ENCODE data around the gene FLT3.
"Not testable (repeated sequence)": the region's sequence is repeated elsewhere in the genome, so short reads cannot be mapped to it uniquely, and the experiment has no call there.

FLT3 gene

GRCh38 chr13:28099396-28100149 is 803 bp downstream of the FLT3 start:
- no peak for DNase-seq (ENCODE audit: low read depth, low spot score)

GRCh38 chr13:28097503-28097902 is 2.9 kb downstream of the FLT3 start:
- DNase-seq (ENCODE audit: low read depth, low spot score), result no peak

GRCh38 chr13:28094306-28094705 is 6.1 kb downstream of the FLT3 start:
- no peak for DNase-seq (ENCODE audit: low read depth, low spot score)

- DNase-seq (ENCODE audit: low read depth, low spot score), result no peak
Observed at GRCh38 chr13:28093881-28094280, 6.5 kb downstream of the FLT3 start.

- DNase-seq (ENCODE audit: low read depth, low spot score), result no peak
Observed at GRCh38 chr13:28092431-28092830, 7.9 kb downstream of the FLT3 start.

GRCh38 chr13:28089065-28089464 is 11.3 kb downstream of the FLT3 start:
- no peak for DNase-seq (ENCODE audit: low read depth, low spot score)

- DNase-seq (ENCODE audit: low read depth, low spot score), result not testable (repeated sequence)
Observed at GRCh38 chr13:28077820-28078219, 22.6 kb downstream of the FLT3 start.

- no peak for DNase-seq (ENCODE audit: low read depth, low spot score)
Observed at GRCh38 chr13:28077231-28077630, 23.1 kb downstream of the FLT3 start.

- DNase-seq (ENCODE audit: low read depth, low spot score), result no peak
Observed at GRCh38 chr13:28071424-28071823, 29.0 kb downstream of the FLT3 start.

GRCh38 chr13:28067491-28067890 is 32.9 kb downstream of the FLT3 start:
- no peak for DNase-seq (ENCODE audit: low read depth, low spot score)

GRCh38 chr13:28058866-28059613 is 41.3 kb downstream of the FLT3 start:
- DNase-seq (ENCODE audit: low read depth, low spot score), result no peak

GRCh38 chr13:28056970-28057712 is 43.2 kb downstream of the FLT3 start:
- no peak for DNase-seq (ENCODE audit: low read depth, low spot score)

GRCh38 chr13:28056426-28056825 is 44.0 kb downstream of the FLT3 start:
- DNase-seq (ENCODE audit: low read depth, low spot score), result no peak

- no peak for DNase-seq (ENCODE audit: low read depth, low spot score)
Observed at GRCh38 chr13:28055357-28055756, 45.0 kb downstream of the FLT3 start.

- DNase-seq (ENCODE audit: low read depth, low spot score), result no peak
Observed at GRCh38 chr13:28052945-28053344, 47.4 kb downstream of the FLT3 start.

GRCh38 chr13:28049880-28050875 is 50.2 kb downstream of the FLT3 start:
- DNase-seq (ENCODE audit: low read depth, low spot score), result no peak

GRCh38 chr13:28049215-28049614 is 51.2 kb downstream of the FLT3 start:
- no peak for DNase-seq (ENCODE audit: low read depth, low spot score)

GRCh38 chr13:28048768-28049167 is 51.6 kb downstream of the FLT3 start:
- DNase-seq (ENCODE audit: low read depth, low spot score), result no peak

- DNase-seq (ENCODE audit: low read depth, low spot score), result no peak
Observed at GRCh38 chr13:28047757-28048388, 52.5 kb downstream of the FLT3 start.

GRCh38 chr13:28046981-28047380 is 53.4 kb downstream of the FLT3 start:
- DNase-seq (ENCODE audit: low read depth, low spot score), result no peak

- no peak for DNase-seq (ENCODE audit: low read depth, low spot score)
Observed at GRCh38 chr13:28045861-28046260, 54.5 kb downstream of the FLT3 start.
